HG03442 (cell line): Measurements from ENCODE around the gene WDR54.

Experiments used
- ATAC-seq: cut with Tn5 transposase; IDR thresholded peaks from one replicate; pipeline ENCODE4 v1.9.1; 2021; ENCODE audit warnings: mild to moderate bottlenecking, moderate library complexity; ENCODE audit not compliant: unreplicated experiment

The WDR54 gene, protein sequence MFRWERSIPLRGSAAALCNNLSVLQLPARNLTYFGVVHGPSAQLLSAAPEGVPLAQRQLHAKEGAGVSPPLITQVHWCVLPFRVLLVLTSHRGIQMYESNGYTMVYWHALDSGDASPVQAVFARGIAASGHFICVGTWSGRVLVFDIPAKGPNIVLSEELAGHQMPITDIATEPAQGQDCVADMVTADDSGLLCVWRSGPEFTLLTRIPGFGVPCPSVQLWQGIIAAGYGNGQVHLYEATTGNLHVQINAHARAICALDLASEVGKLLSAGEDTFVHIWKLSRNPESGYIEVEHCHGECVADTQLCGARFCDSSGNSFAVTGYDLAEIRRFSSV

GRCh38 chr2:74421221-74421870 is at the start of gene WDR54, which contains the start of gene C2orf81:
WDR54 (plus strand) TSS chr2:74421730; CDS start chr2:74422154, 424 bp downstream.
C2orf81 (minus strand) TSS chr2:74421619; CDS start chr2:74421560, 59 bp downstream.
- peak; percentile 92 for ATAC-seq

DNA sequence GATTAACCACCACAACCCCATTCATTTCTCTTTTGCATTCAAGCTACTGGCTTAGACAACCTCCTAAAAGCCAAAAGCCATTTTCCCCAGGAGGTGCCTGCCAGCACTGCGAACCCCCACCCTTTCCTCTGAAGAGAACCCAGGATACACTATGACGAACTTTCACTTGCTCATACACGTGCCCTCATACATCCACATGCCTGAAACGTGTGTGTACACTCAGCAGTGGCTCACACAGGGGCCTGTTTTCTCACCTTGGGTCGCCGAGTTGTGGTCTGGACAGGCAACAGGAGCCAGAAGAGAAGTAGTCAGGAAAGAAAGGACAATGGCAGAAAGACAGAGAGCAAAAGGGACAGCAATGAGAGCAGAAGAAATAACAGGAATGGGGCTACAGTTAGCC is 48.9 kb upstream of the WDR54 start:
- no peak for ATAC-seq

- no peak for ATAC-seq
These were observed 48.3 kb upstream of the WDR54 start for GRCh38 chr2:74373221-74373676.

DNA sequence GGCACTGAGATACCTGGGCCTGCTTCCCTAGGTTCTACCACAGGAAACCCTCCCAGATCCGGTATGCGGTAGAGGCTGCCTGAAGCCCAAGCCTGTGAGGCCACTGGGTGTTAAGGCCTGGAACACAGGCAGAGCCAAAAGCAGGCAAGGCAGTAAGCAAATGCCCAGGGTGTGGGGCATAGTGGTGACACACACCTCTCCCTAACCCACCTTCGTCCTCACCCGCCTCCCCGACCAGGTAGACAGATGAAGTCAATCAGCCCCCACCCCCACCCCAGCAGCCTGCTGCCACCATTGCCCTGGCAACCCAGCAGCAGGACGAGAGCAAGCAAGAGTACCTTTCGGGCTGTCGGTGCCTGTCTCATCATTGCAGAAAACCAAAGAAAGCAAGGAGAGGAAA is 47.5 kb upstream of the WDR54 start:
- no peak for ATAC-seq

GRCh38 chr2:74374509-74375205 is 46.9 kb upstream of the WDR54 start:
- no peak for ATAC-seq

GRCh38 chr2:74375838-74376237 is 45.7 kb upstream of the WDR54 start:
- ATAC-seq = no peak

DNA sequence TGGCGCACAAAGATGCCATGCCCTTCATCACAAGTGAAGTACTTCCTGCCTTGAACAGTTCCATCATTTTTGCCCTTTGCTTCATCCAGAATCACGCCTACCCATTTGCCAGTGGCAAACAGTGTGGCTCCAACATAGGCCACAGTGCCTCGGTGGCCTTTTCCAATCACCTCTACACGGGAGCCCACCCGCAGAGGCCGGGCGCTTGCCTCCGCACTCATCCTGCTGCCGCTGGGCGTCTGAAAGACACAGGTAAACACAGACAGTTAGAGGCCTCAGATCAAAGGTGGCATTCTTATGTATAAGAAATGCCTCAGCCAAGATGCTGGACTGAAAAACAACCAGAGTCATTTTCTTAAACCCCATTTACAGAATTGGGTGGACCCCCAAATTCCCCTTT is 43.5 kb upstream of the WDR54 start:
- no peak for ATAC-seq

DNA sequence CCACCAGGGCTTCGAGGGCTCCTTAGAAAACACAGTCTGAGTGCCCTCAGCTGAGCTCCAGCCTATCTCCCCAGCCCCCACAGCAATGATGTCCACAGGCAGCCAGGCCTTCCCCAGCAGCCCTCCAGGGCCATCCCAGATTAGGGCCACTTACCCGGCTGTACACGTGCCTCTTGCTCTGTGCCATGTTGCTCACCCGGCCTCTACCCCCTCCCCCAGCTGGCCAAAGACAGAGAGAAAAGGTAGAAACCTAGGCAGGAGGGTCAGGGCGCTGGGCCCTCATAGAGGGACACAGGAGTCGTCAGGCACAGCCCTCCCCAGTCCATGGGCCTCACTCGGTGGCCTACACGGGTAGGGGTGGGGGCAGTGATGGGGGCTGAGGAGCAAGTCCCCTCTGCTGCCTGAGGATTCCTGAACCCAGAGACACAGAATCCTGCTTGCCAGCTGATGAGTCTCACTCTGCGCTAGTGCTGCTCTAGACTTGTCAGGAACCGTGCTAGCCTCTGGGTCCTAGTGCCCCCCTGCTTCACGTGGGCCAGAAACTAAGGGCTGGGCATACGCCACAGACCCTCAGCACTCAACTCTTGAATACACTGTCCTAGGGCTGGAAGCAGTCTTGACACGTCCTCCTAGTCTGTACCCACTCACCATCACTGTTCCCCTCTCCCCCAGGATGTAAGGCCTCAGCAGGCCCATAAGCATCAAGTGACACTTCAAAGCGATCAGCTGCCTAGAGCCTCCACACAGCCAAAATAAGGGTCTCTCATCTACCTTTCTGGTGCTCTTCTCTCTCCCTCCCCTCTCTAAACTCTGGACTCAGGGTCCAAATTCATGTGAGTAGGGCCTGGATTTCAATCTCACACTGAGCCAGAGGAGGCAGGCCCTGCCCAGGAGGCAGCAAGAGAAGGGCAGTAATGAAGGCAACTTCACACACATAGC is 41.4 kb upstream of the WDR54 start, which contains the start of gene DCTN1:
Gene DCTN1, minus strand, starts transcription at position 461 of the 939 bp plus-strand sequence. Its CDS starts 274 bp downstream, at position 187.
- no peak for ATAC-seq

- ATAC-seq = no peak
These were observed 39.8 kb upstream of the WDR54 start for GRCh38 chr2:74381751-74382150.

- no peak for ATAC-seq
These were observed 38.3 kb upstream of the WDR54 start for GRCh38 chr2:74383254-74383653.

- no peak for ATAC-seq
These were observed 37.5 kb upstream of the WDR54 start for GRCh38 chr2:74384051-74384450.

- no peak for ATAC-seq
These were observed 36.1 kb upstream of the WDR54 start for GRCh38 chr2:74385396-74385795.

GRCh38 chr2:74387346-74387745 is 34.2 kb upstream of the WDR54 start:
- ATAC-seq = no peak

- no peak for ATAC-seq
These were observed 30.9 kb upstream of the WDR54 start for GRCh38 chr2:74390606-74391005.

- ATAC-seq = peak; percentile 34
These were observed 30.3 kb upstream of the WDR54 start for GRCh38 chr2:74391209-74391579.

DNA sequence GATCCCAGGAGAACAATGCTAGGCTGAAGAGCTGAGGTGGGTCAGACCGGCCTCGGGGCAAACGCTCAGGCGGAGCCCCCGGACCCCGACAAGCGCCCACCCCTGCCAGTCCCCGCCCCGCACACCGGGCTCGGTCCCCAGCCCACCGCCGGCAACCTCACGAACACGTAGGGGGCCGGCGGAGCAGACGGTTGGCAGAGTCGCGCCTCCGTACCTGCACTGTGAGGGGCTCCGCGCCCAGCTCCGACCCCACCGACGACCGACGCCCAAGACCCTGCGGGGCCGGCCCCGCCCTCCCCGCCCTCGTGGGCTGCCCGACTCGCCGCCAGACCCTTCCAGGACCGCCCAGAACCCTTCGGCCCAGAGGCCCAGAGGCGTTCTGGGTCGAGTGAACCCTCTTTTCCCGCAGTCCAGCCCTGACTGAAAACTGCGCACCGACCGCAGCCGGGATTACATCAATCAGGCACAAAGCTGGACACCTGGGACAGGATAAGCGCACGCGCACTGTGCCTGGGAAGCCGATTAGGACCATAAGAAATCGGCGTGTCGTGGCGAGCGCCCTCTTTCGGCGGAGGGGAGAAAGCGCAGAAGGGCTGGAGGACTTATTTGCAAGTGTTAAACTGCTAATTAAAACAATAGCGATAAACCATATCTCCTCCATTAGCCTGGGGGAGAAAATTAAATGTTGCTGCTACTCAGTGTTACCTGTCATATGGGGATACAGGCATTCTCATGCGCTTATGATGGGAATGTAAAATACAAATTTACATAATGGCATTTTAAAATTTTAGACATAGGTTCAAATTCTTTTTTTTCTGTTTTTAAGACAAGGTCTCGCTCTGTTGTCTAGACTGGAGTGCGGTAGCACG is 29.7 kb upstream of the WDR54 start:
- peak; percentile 67 for ATAC-seq

DNA sequence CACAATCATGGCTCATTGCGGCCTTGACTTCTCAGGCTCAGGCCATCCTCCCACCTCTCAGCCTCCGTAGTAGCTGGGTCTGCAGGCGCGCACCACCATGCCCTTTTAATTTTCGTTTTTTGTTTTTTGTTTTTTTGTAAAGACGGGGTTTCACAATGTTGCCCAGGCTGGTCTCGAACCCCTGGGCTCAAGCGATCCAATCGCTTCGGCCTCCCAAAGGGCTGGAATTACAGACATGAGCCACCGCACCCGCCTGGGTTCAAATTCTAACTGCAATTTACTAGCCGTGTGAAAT is 29.1 kb upstream of the WDR54 start:
- ATAC-seq = no peak

GRCh38 chr2:74393525-74393924 is 28.0 kb upstream of the WDR54 start:
- no peak for ATAC-seq

- ATAC-seq = no peak
These were observed 25.4 kb upstream of the WDR54 start for GRCh38 chr2:74396149-74396548.

DNA sequence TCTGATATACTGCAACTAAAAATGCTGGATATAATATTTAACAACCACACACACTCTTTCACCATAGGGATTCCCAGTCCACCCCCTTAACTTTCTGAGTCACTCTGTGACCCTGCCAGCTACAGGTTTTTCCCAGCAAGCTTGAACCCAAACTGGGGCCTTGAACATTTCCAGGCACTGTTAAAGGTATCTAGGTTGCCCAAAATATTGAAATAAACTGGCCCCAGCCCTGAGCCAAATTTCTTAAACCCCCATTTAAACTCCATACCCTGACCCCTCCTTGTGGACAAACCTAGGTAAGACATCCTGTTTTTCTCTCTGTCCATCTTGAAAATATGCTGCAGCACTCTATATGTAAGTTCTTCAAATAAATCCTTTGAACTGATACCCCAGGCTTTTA is 21.7 kb upstream of the WDR54 start:
- no peak for ATAC-seq
